ENCODE data around the gene IL18R1. TPM values are rescaled to one million over a fixed set of nuclear protein-coding genes. Genes with fewer than 3 reads are reported as not detected.

The IL18R1 gene
- total RNA-seq, 3 donors from 2014 or later = 15.7 to 19.3 (median 17.9) TPM

- Mint-ChIP-seq H3K36me3 (ENCODE audit: insufficient read depth) (peaks cover 23% of the 10 kb centered on the region), H3K4me3 (peak overlapping the region; percentile 24)
- no peak for ATAC-seq
These were observed 3.9 kb downstream of the IL18R1 start for GRCh38 chr2:102359527-102359926.

GRCh38 chr2:102361632-102362241, 6.1 kb downstream of the IL18R1 start:
- H3K4me1 Mint-ChIP-seq (ENCODE audit: low read depth) = peaks cover 75% of the 10 kb centered on the region
- DNase-seq = no peak
- H3K27me3 Mint-ChIP-seq (ENCODE audit: low read depth) = no peaks in the 10 kb centered on the region
- peaks cover 20% of the 10 kb centered on the region for H3K9me3 Mint-ChIP-seq
- no peak overlapping the region for H3K4me3 Mint-ChIP-seq
- H3K36me3 Mint-ChIP-seq (ENCODE audit: insufficient read depth) = peaks cover 44% of the 10 kb centered on the region
- ATAC-seq = no peak

More at GRCh38 chr2:102359527-102359926, 3.9 kb downstream of the IL18R1 start:
- Mint-ChIP-seq H3K9me3 (peaks cover 6% of the 10 kb centered on the region), H3K4me1 (ENCODE audit: low read depth) (peaks cover 69% of the 10 kb centered on the region), H3K27me3 (ENCODE audit: low read depth) (no peaks in the 10 kb centered on the region)
- no peak for DNase-seq

- ATAC-seq (no peak), DNase-seq (no peak)
- peaks cover 80% of the 10 kb centered on the region for H3K4me1 Mint-ChIP-seq (ENCODE audit: low read depth)
- H3K27me3 Mint-ChIP-seq (ENCODE audit: low read depth) = no peaks in the 10 kb centered on the region
- peaks cover 56% of the 10 kb centered on the region for H3K36me3 Mint-ChIP-seq (ENCODE audit: insufficient read depth)
- peaks cover 24% of the 10 kb centered on the region for H3K9me3 Mint-ChIP-seq
- H3K4me3 Mint-ChIP-seq = no peak overlapping the region
These were observed 10.2 kb downstream of the IL18R1 start for GRCh38 chr2:102365763-102366162.

GRCh38 chr2:102366406-102367112, 11.0 kb downstream of the IL18R1 start:
- ATAC-seq (peak; percentile 39 to 46), DNase-seq (no peak)
- H3K36me3 Mint-ChIP-seq (ENCODE audit: insufficient read depth) = peaks cover 54% of the 10 kb centered on the region
- peaks cover 24% of the 10 kb centered on the region for H3K9me3 Mint-ChIP-seq
- H3K4me1 Mint-ChIP-seq (ENCODE audit: low read depth) = peaks cover 74% of the 10 kb centered on the region
- peak overlapping the region; percentile 47 for H3K4me3 Mint-ChIP-seq
- H3K27me3 Mint-ChIP-seq (ENCODE audit: low read depth) = no peaks in the 10 kb centered on the region

- H3K9me3 Mint-ChIP-seq = peaks cover 24% of the 10 kb centered on the region
- peak overlapping the region; percentile 48 for H3K4me3 Mint-ChIP-seq
- DNase-seq = peak; percentile 15
- H3K4me1 Mint-ChIP-seq (ENCODE audit: low read depth) = peaks cover 72% of the 10 kb centered on the region
- peak; percentile 89 to 96 for ATAC-seq
- H3K36me3 Mint-ChIP-seq (ENCODE audit: insufficient read depth) = peaks cover 50% of the 10 kb centered on the region
- H3K27me3 Mint-ChIP-seq (ENCODE audit: low read depth) = no peaks in the 10 kb centered on the region
These were observed 11.9 kb downstream of the IL18R1 start for GRCh38 chr2:102367331-102367971.

- Mint-ChIP-seq H3K27me3 (ENCODE audit: low read depth) (no peaks in the 10 kb centered on the region), H3K4me1 (ENCODE audit: low read depth) (peaks cover 62% of the 10 kb centered on the region), H3K9me3 (peaks cover 20% of the 10 kb centered on the region), H3K36me3 (ENCODE audit: insufficient read depth) (peaks cover 46% of the 10 kb centered on the region), H3K4me3 (peak overlapping the region; percentile 48)
- no peak for DNase-seq
- ATAC-seq = peak in 1 of 2 donors; percentile 2
These were observed 13.0 kb downstream of the IL18R1 start for GRCh38 chr2:102368461-102369109.

- no peak overlapping the region for H3K4me3 Mint-ChIP-seq
- H3K27me3 Mint-ChIP-seq (ENCODE audit: low read depth) = no peaks in the 10 kb centered on the region
- DNase-seq = no peak
- ATAC-seq = no peak
- peaks cover 38% of the 10 kb centered on the region for H3K36me3 Mint-ChIP-seq (ENCODE audit: insufficient read depth)
- peaks cover 52% of the 10 kb centered on the region for H3K4me1 Mint-ChIP-seq (ENCODE audit: low read depth)
- H3K9me3 Mint-ChIP-seq = peaks cover 16% of the 10 kb centered on the region
These were observed 14.3 kb downstream of the IL18R1 start for GRCh38 chr2:102369866-102370265.

GRCh38 chr2:102376052-102376591, 20.5 kb downstream of the IL18R1 start:
- ATAC-seq (peak in 1 of 2 donors; percentile 37), DNase-seq (no peak)
- peaks cover 13% of the 10 kb centered on the region for H3K4me1 Mint-ChIP-seq (ENCODE audit: low read depth)
- no peak overlapping the region for H3K4me3 Mint-ChIP-seq
- peaks cover 15% of the 10 kb centered on the region for H3K9me3 Mint-ChIP-seq
- no peaks in the 10 kb centered on the region for H3K27me3 Mint-ChIP-seq (ENCODE audit: low read depth)
- peaks cover 40% of the 10 kb centered on the region for H3K36me3 Mint-ChIP-seq (ENCODE audit: insufficient read depth)

- DNase-seq = no peak
- Mint-ChIP-seq H3K9me3 (peaks cover 21% of the 10 kb centered on the region), H3K4me3 (no peak overlapping the region), H3K27me3 (ENCODE audit: low read depth) (no peaks in the 10 kb centered on the region), H3K36me3 (ENCODE audit: insufficient read depth) (peaks cover 58% of the 10 kb centered on the region), H3K4me1 (ENCODE audit: low read depth) (peaks cover 2% of the 10 kb centered on the region)
- no peak for ATAC-seq
These were observed 28.1 kb downstream of the IL18R1 start for GRCh38 chr2:102383722-102384121.

- H3K36me3 Mint-ChIP-seq (ENCODE audit: insufficient read depth) = peaks cover 54% of the 10 kb centered on the region
- no peaks in the 10 kb centered on the region for H3K27me3 Mint-ChIP-seq (ENCODE audit: low read depth)
- H3K4me3 Mint-ChIP-seq = no peak overlapping the region
- peaks cover 21% of the 10 kb centered on the region for H3K9me3 Mint-ChIP-seq
- H3K4me1 Mint-ChIP-seq (ENCODE audit: low read depth) = peaks cover 7% of the 10 kb centered on the region
- no peak for DNase-seq
- ATAC-seq = no peak
These were observed 29.9 kb downstream of the IL18R1 start for GRCh38 chr2:102385522-102385921.

- Mint-ChIP-seq H3K4me3 (no peak overlapping the region), H3K36me3 (ENCODE audit: insufficient read depth) (peaks cover 50% of the 10 kb centered on the region), H3K27me3 (ENCODE audit: low read depth) (no peaks in the 10 kb centered on the region), H3K9me3 (peaks cover 21% of the 10 kb centered on the region), H3K4me1 (ENCODE audit: low read depth) (peaks cover 9% of the 10 kb centered on the region)
- ATAC-seq (no peak), DNase-seq (no peak)
These were observed 30.4 kb downstream of the IL18R1 start for GRCh38 chr2:102386004-102386403.

GRCh38 chr2:102386867-102387541, 31.4 kb downstream of the IL18R1 start:
- Mint-ChIP-seq H3K4me3 (no peak overlapping the region), H3K36me3 (ENCODE audit: insufficient read depth) (peaks cover 44% of the 10 kb centered on the region), H3K9me3 (peaks cover 21% of the 10 kb centered on the region), H3K4me1 (ENCODE audit: low read depth) (peaks cover 19% of the 10 kb centered on the region), H3K27me3 (ENCODE audit: low read depth) (no peaks in the 10 kb centered on the region)
- ATAC-seq (no peak), DNase-seq (no peak)

GRCh38 chr2:102387763-102388546, 32.4 kb downstream of the IL18R1 start:
- Mint-ChIP-seq H3K4me3 (no peak overlapping the region), H3K36me3 (ENCODE audit: insufficient read depth) (peaks cover 38% of the 10 kb centered on the region), H3K4me1 (ENCODE audit: low read depth) (peaks cover 24% of the 10 kb centered on the region), H3K27me3 (ENCODE audit: low read depth) (no peaks in the 10 kb centered on the region), H3K9me3 (peaks cover 18% of the 10 kb centered on the region)
- DNase-seq (no peak), ATAC-seq (no peak)

Measured in activated T-cell treated with anti-CD3 and anti-CD28 coated beads, Interleukin-2, amount 50 U/mL, for 4 hours (primary cell).